GM18498 (cell line): ENCODE measurements around the gene STRADA.

Experiments used
- ATAC-seq: cut with Tn5 transposase; IDR thresholded peaks from one replicate; pipeline ENCODE4 v1.9.1; 2021; ENCODE audit warnings: mild to moderate bottlenecking, moderate library complexity; ENCODE audit not compliant: unreplicated experiment

The STRADA gene, protein sequence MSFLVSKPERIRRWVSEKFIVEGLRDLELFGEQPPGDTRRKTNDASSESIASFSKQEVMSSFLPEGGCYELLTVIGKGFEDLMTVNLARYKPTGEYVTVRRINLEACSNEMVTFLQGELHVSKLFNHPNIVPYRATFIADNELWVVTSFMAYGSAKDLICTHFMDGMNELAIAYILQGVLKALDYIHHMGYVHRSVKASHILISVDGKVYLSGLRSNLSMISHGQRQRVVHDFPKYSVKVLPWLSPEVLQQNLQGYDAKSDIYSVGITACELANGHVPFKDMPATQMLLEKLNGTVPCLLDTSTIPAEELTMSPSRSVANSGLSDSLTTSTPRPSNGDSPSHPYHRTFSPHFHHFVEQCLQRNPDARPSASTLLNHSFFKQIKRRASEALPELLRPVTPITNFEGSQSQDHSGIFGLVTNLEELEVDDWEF

DNA sequence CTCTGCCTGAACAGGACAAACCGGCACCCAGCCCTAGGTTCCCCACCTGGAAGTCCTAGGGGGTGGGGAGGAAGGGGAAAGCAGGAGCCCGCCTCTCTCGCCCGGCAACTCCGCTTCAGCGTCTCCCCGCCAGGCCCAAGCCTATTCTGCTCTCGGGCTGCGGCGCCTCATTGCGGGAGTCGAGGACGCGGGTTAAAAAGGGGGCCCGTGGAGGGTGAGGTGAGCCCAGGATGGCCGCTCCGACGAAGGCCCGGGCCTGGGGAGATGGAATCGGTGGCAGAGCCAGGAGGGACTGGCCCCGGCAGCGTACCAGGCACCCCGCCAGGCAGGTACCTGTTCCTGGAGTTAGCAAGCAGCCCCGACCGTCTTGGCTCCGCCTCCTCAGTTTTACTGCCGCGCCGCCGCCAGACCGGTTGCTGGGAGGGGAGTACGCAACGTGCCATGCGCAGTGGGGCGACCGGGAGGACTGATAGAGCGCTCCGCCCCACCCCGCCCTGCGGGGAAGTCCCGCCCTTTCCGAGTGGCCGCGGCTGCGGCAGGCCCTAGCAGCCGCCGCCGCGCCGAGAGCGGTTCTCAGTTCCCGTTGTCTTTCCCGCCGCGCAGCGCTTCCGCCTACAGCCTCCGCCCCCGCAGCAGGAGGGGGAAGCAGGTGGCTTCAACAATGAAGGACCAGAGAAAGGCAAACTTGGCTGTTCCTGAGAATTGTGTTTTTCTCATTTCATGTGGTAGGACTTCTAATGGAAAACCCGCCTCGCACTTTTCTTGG, at the start of gene STRADA:
Gene STRADA (minus strand): TSS at position 392 of the 766 bp plus-strand sequence. CDS start 13,430 bp downstream, outside the sequence.
- peak; percentile 89 for ATAC-seq

DNA sequence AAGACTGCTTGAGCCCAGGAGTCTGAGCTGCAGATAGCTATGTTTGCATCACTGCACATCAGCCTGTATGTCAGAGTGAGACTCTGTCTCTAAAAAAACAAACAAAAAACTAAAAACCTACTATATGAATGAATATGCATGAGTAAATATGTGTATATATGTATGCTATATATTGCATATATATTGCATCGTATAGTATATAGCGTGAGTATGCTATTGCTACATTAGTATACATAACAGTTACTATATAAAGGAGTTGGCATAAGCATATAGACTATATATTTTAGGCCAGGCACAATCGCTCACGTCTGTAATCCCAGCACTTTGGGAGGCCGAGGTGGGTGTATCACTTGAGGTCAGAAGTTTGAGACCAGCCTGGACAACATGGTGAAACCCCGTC, 48.5 kb upstream of the STRADA start:
- no peak for ATAC-seq

DNA sequence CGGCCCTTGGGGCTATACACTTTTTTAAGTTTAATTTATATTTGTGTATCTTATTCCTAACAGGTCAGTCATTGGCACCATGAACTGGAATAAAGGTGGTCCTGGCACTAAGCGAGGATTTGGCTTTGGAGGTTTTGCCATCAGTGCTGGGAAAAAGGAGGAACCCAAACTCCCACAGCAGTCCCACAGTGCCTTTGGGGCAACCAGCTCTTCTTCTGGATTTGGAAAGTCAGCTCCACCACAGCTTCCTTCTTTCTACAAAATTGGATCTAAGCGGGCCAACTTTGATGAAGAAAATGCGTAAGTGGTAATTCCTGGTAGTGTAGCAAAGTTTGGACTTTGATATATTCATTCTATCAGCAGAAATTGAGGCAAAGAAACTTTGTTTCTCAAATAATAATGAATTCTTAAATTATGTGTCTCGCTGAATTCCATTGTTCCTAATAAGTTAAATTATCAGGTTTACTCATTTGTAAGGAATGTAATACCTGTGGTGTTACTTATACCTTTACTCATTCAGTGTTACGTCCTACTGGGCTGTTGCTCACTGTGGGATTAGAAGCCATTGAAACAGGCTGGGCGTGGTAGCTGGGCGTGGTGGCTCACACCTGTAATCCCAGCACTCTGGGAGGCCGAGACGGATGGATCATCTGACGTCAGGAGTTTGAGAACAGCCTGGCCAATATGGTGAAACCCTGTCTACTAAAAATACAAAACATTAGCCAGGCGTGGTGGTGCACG, 45.5 kb upstream of the STRADA start:
- ATAC-seq, result no peak

DNA sequence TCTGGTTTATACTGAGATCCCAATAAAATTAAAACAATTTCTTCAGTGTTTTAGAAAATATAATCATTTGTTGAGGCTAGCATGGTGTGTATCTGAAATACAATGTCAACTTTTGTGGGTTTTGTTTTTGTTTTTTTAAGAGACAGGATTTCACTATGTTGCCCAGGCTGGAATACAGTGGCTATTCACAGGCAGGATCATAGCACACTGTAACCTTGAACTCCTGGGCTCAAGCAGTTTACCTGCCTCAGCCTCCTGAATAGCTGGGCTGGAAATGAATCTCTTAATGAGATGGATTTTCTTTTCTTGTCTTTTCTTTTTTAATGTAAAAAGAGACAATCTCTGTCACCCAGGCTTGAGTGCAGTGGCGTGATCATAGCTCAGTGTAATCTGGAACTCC, 44.5 kb upstream of the STRADA start:
- no peak for ATAC-seq

DNA sequence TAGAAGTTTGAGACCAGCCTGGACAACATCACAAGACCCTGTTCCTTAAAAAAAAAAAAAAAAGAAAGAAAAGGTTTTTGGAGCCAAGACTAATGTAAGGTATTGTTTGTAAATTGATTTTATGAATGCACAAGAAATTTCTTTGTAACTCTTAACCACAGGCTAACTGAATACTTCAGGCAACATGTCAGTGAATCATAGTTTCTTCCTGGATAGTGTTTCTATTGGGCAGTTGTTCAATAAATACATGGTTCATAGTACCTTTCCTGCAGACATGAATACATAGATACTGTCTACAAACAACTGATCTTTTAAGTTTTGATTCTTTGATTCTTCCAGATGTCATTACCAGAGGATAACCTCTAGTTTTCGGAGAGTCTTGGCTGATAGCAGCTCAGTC, 44.0 kb upstream of the STRADA start:
- ATAC-seq, result no peak

DNA sequence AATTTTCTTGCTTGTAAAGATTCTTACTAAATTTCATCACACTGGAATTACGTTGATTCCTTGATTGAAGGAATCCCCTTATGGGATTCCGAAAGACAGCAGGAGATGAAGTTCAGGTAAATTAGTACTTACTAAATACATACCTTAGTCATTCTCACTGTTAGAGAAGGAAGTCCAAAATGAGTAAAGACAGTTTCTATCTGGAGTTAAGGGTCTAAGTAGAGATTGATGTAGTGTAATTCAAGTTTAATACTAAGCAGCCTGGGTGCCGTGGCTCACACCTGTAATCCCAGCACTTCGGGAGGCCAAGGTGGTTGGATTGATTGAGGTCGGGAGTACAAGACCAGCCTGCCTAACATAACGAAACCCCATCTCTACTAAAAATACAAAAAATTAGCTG, 41.9 kb upstream of the STRADA start:
- no peak for ATAC-seq

DNA sequence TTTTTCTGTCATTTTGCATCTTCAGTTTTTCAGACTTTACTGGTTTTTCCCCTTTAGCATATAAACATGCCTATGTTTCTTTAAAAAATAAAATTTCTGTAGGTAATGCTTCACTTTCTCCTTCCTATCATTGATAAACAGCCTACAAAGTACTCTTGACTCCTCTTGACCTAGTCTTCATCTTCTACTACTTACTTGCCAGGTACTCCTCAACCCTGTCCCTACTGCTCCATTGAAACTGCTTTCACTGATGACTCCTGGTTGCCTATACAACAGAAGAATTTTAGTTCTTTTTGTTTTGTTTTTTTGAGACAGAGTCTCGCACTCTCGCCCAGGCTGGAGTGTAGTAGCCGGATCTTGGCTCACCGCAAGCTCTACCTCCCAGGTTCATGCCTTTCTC, 39.3 kb upstream of the STRADA start:
- no peak for ATAC-seq

DNA sequence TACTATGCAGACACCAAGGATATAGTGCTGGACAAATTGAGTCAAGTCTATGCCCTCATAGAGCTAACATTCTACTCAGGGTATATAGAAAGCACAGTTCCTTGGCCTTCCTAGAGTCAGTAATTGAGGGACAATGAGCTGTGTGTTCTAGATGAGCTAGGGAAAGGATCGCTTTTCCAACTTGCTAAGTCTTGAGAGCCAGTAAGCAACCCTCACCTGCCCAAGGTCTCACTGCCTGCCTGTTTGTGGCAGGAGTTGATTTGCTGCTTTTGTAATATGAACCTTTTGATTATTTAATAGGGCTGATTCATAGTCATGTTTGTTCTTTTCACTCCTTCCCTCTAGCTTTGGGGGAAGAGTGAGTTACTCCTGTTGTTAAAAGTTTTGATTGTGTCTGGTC, 38.9 kb upstream of the STRADA start:
- ATAC-seq, result no peak

DNA sequence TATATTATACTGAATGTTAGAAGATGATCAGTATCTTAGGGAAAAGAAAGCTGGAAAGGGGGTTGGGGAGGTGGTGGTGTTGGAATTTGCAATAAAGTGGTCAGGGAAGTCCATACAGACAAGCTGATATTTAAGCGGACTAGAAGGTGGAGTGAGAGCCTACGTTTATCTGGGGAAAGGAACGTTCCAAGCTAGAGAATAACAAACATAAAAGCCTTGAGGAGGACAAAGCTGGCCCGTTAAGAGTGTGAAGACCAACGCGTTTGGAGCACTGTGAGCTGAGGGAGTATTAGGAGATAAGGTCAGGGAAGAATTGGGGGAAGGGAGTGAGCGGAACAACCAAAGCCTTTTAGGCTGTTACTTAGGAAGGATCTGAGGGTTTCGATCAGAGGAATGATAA, 33.8 kb upstream of the STRADA start:
- no peak for ATAC-seq

DNA sequence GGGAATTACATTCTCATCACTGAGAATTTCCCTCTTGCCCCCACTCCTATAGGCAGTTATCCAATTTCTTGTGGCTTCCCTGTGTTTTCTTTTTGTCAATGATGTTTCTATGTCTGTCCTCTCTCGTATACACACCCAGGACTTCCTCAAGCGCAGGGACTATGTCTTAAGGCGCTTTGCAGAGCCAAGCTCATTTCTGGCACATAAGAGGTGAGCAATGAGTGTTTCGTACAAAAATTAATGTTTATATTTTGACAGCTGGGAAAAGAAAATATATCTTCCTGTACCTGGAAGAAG, 33.3 kb upstream of the STRADA start:
- ATAC-seq, result no peak

DNA sequence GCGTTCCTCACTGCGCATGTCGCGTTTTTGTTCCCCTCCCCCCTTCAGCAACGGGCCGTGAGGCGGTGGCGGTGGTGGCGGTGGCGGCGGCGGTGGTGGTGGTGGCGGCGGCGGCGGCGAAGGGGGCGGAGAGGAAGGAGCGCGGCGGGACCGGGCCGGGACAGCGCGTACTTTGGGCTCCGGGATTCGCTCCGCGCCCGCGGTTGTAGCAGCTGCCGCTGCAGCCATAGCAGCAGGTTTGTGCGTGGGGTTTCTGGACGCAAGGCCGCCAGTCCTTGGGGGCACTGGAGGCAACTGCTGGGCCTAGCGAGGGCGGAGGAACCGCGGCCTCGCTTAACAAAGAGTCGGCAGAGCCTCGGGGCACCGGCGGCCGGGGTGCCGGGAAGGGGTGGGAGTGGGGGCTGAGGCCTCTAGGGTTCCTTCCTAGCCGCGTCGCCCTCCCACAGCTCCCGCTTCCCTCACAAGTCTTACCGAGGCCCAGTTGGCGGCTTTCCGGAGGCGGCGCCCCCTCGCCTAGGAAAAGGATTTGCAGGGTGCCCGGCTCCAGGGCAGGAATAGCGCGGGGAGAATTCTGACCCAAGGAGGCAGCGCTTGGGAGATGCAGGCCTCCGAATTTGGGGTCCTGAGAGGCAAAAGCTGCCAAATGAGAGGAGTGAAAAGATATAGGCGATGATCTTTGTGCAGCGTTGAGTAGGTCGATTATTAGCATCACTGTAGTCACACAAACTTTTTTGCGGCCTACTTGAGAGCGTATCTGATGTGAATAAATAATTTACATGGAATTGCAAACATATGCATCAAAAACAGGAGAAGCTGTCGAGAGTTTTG, 32.8 kb upstream of the STRADA start, which contains the start of gene DDX42:
Gene DDX42 (plus strand): TSS at position 30 of the 828 bp plus-strand sequence. CDS start 12,880 bp downstream, outside the sequence.
- peak; percentile 9 for ATAC-seq

DNA sequence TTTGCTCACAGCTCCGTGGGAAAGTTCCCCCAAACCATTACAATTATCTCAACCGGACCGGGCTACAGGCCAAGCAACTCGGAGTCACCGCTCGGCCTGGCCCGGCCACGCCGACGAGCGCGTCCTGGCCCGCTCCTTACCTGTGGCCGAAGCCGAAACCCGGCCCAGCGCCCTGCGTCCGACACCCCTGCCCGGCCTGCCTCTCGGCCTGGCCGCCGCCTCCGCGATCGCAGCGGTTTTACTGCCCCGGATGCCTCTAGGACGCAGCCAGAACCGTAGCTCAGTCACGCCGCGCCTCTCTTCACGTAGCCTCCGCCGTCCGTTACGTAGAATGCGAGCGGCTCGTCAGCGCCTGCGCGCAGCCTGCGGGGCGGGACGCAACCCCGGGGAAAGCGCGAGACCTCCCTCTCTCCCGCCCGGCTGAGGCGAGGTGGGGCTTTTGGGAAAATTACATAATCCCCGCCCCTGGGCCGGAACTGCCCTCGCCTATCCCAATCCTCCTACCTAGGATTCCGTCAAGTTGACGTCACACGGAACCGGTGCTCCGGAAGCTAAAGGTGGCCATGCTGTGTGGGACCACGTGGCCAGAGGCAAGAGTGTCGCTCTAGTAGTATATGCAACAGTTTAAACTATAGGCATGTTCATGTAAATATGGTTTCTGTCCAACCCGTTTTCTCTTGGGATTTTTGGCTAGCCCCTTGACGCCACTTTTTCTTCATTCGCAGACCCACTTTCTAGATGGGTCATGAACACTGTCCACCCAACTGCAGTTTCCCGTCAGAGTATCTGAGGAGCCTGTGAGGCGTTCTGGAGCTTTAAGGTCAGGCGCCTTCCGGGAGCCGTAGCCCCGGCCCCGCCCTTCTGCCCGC, 31.9 kb upstream of the STRADA start, which contains the start of gene CCDC47:
Gene CCDC47 (minus strand): TSS at position 326 of the 869 bp plus-strand sequence. CDS start 7,422 bp downstream, outside the sequence.
- ATAC-seq, result peak; percentile 82

DNA sequence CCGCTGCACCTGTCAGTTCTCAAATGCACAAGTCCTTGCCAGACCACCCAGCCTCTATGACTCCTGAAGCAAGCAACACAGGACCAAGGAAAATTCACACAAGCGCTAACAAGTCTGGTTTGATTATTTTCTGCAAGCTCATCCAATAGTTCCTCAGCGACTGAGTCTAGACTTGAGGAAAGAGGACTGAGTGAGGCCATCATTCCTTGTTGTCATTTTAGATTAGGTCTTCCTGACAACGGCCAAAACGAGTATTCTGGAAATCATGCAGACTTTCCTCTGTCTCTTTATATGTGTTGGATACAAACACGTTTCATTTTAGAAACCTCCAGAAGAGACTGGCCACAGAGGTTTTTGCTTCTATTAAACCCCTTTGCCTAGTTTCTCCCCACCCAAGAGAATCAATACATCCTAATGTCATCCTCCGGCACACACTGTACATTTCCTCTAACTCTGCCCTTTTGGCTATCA, 31.2 kb upstream of the STRADA start:
- ATAC-seq, result no peak

DNA sequence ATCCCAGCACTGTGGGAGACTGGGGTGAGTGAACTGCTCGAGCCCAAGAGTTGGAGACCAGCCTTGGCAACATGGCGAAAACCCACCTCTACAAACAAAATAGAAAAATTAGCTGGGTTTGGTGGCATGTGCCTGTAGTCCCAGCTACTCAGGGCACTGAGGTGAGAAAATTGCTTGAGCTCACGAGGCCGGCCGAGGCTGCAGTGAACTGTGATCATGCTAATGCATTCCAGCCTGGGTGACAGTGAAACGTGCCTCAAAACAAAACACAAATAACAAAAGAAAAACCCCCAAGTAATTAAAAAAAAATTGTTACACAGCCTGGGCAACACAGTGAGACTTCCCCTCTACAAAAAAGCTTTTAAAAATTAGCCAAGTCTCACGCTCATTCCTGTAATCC, 26.8 kb upstream of the STRADA start:
- no peak for ATAC-seq

DNA sequence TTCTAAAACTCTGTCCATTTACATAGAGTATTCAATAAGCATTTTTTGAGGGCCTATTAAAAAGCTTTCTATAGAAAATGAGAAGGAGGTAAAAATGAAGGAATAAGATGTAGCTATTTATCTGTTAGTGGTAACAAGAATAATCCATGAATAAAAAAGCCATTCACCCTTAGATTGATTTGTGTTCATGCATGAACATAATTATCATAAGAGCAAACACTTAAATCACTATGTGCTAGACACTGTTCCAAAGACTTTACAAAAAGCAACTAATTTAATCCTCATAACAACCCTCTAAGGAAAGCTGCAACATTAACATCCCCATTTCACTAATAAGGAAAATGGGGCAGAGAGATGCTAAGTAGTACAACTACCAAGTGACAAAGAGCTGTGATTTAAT, 25.2 kb upstream of the STRADA start:
- no peak for ATAC-seq

DNA sequence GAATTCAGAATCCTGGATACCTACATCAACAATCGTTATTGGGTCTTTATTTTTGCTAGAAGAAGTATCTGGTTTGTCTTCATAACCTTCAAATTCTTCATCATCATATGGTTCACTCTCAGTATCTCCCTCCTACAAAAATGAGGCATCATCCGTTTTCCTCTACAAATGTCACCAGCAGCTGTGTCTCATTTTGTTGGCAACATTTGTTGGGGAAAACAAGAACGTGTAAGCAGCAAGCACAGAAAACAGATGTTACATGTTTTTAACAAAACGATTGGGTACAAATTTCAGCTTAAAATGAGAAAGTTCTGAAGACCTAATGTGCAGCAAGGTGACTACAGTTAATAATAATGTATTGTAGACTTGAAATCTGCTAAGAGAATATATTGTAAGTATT, 23.1 kb upstream of the STRADA start:
- no peak for ATAC-seq

DNA sequence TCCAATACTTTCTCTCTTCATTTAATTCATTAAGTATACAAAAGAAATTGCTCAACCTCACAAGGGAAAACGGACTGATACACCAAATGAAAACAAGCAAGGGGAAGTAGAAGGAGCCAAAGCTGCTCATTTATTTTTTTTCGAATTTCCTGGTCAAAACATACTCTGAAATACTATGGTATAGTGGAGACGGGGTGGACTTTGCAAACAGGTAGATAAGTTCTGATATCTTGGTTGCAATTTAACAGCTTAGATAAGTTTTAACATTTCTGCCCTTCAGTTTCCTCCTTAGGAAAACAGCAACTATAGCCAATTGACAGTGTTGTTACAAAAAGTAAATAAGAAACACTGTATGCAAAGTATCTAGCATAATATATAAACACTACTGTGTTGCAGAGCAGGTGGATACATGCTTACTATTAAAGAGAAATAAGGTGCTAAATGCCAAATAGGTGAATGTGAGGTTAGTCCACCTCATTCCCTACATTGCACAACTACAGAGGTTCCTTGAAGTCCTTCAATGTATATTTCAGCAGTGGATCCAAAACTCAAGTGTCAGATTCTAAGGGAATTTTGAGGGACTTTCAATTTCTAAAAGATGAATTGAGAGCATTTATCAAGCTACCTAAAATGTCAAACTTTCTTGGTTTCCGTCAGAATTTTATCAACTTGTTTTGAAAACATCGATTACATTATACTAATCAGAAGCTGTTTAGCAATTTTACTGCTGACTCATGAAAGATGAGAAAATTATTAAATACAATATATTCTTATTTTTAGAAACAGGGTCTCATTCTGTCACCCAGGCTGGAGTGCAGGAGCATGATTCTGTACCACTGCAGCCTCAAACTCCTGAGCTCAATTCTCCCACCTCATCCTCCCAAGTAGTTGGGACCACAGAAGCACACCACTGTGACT, 20.8 kb upstream of the STRADA start:
- no peak for ATAC-seq

DNA sequence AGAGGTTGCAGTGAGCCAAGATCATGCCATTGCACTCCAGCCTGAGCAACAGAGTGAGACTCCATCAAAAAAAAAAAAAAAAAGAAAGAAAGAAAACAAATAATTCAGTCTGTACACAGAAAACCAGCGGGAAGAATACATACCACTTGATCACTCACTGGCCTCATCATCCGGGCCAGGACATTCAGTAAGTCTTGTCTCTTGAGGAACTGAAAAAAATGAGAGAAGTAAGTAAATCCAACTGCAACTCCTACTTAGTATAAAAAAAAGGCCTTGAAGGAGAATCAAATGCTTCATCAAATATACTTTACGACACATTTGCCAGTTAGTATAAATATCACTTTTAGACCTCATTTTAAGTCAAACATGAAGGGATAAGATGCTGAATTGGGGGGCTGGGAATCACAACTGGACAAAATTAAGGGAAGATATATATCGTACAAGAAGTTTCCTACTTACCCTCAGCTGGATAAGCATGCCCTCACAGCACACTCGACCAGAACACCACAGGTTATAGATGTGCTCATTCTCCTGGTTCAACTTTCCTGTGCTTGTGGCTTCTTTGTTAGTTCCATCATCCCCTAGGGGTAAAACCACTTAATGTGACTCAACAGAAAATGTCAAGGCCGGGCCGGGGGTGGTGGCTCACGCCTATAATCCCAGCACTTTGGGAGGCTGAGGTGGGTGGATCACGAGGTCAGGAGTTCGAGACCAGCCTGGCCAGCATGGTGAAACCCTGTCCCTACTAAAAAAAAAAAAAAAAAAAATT, 19.4 kb upstream of the STRADA start:
- ATAC-seq, result no peak
